Hematopoietic multipotent progenitor cell treated with erythropoietin and hydrocortisone succinate and interleukin-3 and kit ligand, for 6 days (in vitro differentiated cells): Measurements from ENCODE around the gene RAB6A.
"Not testable (repeated sequence)": the region's sequence is repeated elsewhere in the genome, so short reads cannot be mapped to it uniquely, and the experiment has no call there.

Experiments
- DNase-seq: peaks from one replicate; pipeline ENCODE4 v3.0.0-alpha.2; 2015

RAB6A gene

GRCh38 chr11:73760679-73761402 lies at the start of gene RAB6A:
TSS of gene RAB6A (minus strand) at chr11:73761074. CDS start at chr11:73760635, 439 bp downstream.
- peak; percentile 100 for DNase-seq

GRCh38 chr11:73810637-73811036 lies 49.8 kb upstream of the RAB6A start:
- no peak for DNase-seq

- no peak for DNase-seq
Observed at GRCh38 chr11:73808052-73808451, 47.2 kb upstream of the RAB6A start.

- DNase-seq, result no peak
Observed at GRCh38 chr11:73804712-73805111, 43.8 kb upstream of the RAB6A start.

GRCh38 chr11:73801136-73801535 lies 40.3 kb upstream of the RAB6A start:
- DNase-seq, result no peak

DNA sequence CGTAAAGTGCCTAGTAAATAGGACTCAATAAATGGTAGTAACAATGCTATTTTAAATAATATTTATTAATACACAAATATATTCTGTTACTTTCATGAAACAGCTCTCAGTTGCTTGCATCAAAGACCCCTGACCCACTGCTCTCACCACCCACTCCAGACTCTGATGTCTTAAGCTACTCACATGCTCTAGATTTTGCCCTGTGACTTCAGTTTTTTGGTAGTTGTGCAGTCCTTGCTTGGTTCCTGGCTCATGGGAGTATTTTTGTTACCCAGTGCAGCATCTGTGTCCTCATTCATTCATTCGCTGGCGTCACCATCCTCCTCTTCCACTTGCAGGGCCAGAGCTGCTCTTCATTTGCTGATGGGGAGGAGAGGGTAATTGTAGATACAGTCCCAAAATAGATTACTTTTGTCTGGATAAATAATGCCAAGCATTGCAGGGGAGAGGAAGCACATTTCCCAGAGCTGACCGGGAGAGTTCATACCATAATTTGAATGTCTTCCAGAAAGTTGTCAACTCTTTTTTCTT lies 39.5 kb upstream of the RAB6A start:
- DNase-seq, result no peak

GRCh38 chr11:73797457-73797856 lies 36.6 kb upstream of the RAB6A start:
- DNase-seq, result no peak

DNA sequence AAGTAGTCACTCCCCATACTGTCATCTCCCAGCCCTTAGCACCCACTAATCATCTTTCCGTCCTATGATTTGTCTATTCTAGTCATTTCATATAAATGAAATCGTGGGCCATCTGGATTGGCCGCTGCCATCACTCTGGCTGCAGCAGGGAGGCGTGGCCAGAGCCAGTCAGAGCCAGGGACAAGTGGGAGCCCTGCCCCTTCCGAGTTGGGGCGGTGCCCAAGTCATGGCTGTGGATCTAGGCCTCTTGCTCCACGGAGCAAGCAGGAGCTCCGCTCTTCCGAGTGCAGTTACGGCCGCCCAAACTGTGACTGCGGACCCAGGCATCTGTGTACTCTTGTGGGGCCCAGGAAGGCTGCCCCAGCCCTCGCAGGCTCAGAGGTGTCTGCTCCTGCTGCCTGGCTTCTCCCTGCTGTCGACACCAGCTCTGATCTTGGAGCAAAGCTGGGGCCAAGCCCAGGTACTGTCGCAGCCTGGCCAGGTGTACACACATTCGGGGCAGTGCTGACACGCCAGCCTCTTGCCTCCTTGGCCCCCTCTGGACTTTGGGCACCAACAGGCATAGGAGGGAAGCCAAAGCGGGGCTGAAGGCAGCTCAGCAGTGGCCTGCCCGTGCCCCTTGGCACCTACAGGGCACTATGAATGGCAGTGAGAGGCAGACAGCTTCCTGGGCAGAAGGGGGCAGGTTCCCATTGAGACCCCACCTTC lies 35.2 kb upstream of the RAB6A start:
- DNase-seq, result no peak

DNA sequence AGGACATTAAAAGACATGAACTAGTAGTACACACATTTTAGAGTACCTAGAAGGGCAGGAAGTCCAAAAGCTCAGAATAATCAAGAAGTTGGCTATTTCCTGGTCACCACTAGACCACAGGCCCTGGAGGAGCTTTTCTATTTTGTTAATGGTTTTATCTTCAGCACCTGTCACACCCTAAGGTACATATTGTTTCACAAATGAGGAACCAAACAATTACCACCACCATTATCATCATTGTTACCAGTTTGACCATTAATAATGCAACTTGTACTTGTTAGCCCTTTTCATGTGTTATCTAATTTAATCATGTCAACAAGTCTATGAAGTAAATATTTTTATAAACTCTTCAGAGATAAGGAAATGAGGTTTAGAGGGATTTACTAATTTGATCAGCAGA lies 31.7 kb upstream of the RAB6A start:
- DNase-seq, result no peak

- no peak for DNase-seq
Observed at GRCh38 chr11:73789279-73789670, 28.4 kb upstream of the RAB6A start.

- DNase-seq, result peak; percentile 95
Observed at GRCh38 chr11:73787643-73788558, 27.0 kb upstream of the RAB6A start, which contains the start of gene MRPL48. TSS of gene MRPL48 (plus strand) at chr11:73787874. CDS start at chr11:73787972, 98 bp downstream.

GRCh38 chr11:73787051-73787642 lies 26.3 kb upstream of the RAB6A start:
- no peak for DNase-seq

GRCh38 chr11:73785467-73785866 lies 24.6 kb upstream of the RAB6A start:
- DNase-seq, result not testable (repeated sequence)

- DNase-seq, result no peak
Observed at GRCh38 chr11:73784734-73785133, 23.9 kb upstream of the RAB6A start.

DNA sequence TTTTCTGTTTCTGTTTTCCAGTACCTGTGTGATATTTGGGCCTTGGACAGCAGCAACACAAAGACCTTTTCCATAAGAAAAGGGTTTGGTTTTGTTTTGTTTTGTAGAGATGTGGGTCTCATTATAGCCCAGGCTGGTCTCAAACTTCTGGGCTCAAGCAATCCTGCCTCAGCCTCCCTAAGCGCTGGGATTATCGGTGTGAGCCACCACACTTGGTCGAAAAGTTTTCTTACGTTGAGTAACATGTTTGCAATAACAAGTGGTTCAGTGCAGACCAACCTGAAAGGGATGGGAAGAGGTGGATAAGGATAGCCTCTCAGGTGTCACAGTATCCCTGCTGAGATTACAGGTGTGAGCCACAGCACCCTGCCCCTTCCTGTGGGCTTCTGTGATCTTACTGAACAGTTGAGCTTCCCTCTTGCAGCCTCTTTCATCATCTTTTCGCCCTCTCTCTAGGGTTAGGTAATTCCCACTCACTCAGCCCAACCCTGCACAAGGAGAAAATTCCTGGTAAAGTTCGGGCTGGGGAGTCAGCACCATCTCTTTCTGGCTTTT lies 23.3 kb upstream of the RAB6A start:
- no peak for DNase-seq

- no peak for DNase-seq
Observed at GRCh38 chr11:73783483-73784020, 22.7 kb upstream of the RAB6A start.

DNA sequence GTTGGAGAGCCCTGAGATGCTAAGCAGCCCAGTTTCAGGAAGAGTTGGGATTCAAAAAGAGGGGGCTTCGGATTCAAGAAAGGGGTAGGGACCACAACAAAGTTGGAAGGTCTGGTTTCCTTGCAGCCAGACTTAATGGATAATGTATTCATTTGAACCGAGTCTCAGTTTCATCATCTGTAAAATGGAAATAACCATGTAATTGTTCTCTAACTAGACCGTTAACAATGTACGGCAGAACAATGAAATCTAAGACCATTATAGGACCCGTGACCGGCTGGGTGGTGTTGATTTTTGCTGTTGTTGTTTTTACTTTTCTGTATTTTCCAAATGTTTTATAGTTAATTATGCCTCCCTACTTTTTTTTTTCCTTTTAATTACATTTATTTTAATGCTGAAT lies 20.4 kb upstream of the RAB6A start:
- DNase-seq, result no peak

DNA sequence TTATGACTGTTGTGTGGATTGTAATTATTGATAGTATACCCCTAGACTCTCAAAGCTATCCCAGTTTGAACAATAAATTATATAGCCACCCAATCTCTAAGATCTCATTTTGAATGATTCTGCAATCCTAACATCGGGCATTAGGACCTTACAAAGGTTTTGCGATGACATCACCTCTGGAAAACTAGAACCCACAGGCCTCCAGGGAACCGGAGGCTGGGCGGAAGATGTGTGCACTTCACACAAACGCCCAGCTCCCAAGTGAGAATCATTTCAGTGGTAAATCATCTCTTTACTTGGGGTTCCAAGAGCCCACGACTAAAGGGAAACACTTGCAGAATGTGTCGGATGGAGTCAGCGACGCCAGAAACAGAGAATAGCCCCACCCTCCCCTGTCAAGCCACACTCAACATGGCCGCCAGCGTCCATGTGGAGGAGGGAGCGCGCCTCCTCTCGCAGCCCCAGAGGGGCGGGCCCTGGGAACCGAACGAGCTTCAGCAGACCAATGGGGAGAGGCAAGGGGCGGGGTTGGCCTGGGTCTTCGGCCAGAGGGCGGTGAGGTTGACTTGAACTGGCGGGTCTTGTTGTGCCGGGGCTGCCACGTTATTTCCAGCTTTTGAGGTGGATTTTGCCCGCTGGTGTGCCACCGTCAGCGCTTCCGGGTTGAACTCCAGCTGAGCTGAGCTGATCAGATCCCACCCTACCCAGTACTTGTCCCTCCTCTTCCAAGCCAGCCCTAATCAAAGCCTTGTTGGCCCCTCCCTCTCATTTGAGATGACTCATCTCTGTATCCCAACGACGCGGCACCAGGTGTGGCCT lies 18.4 kb upstream of the RAB6A start:
- DNase-seq, result peak; percentile 99

GRCh38 chr11:73770811-73771210 lies 9.9 kb upstream of the RAB6A start:
- not testable (repeated sequence) for DNase-seq

GRCh38 chr11:73766763-73767162 lies 5.9 kb upstream of the RAB6A start:
- no peak for DNase-seq

- DNase-seq, result no peak
Observed at GRCh38 chr11:73762732-73763131, 1.9 kb upstream of the RAB6A start.
